G401.6 (cell line): ENCODE results near the gene PRDM16.
"Not testable (repeated sequence)": the region's sequence is repeated elsewhere in the genome, so short reads cannot be mapped to it uniquely, and the experiment has no call there.

Source experiments
- FAIRE-seq: peaks from 2 replicates; lab custom pipeline; 2012; peaks lifted over from hg19 to GRCh38; lab: Jason Lieb, UNC

PRDM16 gene

GRCh38 chr1:3164671-3165070 is 95.7 kb downstream of the PRDM16 start:
- FAIRE-seq = no peak

DNA sequence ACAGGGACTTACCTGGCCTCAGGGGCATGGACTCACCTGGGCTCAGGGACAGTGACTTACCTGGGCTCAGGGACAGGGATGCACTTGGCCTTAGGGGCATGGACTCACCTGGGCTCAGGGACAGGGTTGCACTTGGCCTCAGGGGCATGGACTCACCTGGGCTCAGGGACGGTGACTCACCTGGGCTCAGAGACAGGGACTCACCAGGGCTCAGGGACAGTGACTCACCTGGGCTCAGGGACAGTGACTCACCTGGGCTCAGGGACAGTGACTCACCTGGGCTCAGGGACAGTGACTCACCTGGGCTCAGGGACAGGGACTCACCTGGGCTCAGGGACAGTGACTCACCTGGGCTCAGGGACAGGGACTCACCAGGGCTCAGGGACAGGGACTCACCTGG is 96.2 kb downstream of the PRDM16 start:
- not testable (repeated sequence) for FAIRE-seq

- no peak for FAIRE-seq
Observed at GRCh38 chr1:3166206-3166918, 97.4 kb downstream of the PRDM16 start.

GRCh38 chr1:3167255-3167654 is 98.3 kb downstream of the PRDM16 start:
- FAIRE-seq = no peak

GRCh38 chr1:3168678-3169077 is 99.7 kb downstream of the PRDM16 start:
- FAIRE-seq = no peak

DNA sequence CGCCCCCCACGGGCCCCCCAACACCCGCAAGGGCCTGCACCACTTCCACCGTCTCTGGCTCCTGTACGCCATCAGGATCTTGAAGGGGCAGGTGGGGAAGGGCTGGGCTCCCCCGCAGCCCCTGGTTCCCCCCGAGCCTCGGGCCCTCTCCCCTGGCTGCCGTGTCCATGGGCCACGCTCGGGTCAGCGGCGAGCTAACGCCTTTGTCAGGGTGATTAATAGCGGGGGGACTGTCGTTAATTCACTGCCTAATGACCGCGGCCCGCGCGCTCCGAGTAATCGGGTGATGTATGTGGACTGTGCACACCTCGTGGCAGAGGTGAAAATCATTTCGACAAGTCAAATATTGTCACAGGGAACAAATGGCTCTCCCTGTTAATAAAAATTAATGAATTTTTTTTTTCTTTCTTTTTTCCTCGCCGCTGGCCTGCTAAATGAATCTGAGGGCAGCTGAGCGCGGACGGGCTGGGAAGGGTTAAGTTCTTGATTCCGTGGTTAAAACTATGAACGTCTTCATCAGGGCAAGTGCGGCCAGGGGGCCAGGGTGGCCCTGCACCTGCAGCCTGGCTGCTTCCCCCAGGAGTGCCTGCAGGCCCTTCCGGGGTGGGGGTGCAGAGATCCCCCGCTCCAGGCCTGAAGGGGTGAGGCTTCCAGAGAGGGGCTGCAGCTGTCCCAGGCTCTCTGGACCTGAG is 100.8 kb downstream of the PRDM16 start:
- no peak for FAIRE-seq

DNA sequence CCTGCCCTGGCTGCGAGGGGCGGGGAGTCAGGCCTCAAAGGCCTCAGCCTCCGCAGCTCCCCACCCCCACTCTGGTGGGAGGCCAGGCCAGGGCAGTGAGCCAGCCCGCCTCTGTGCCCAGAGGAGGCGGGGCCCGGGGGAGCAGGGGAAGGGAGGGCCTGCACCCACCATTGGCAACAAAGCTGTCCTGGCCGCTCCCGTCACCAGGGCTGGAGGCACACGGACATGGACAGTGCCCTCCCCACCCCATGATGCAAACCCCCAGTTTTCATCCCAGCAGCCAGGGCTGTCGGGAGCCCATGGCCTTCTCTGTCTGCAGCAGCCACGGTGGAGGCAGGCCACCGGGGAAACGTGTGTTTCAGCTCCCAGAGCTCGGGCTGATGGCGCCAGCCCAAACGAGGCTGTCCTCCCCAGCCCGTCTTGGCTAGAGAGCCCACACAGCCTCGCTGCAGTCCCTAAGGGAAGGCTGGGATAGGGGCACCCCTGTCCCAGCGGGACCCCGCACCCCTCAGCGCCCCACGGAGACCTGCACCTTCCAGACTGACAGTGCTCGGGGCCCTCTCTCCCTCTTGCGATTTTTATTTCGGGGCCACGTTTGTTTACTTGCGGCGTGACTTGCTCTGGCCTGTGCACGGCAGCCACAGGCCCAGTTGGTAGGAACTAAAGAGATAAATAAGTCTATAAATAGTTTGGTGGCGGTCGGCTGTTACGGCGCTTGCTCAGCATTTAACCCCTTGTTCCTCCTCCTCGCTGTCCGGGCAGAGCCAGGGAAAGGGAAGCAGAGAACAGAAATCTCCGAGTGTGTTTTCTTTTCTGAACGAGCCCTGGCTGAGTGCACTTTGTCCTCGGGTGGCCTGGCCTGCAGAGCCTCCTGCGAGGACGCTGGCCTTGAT is 101.8 kb downstream of the PRDM16 start:
- no peak for FAIRE-seq

- FAIRE-seq = no peak
Observed at GRCh38 chr1:3171761-3172160, 102.8 kb downstream of the PRDM16 start.

GRCh38 chr1:3172431-3173380 is 103.7 kb downstream of the PRDM16 start:
- no peak for FAIRE-seq

GRCh38 chr1:3173381-3173980 is 104.5 kb downstream of the PRDM16 start:
- FAIRE-seq = no peak

DNA sequence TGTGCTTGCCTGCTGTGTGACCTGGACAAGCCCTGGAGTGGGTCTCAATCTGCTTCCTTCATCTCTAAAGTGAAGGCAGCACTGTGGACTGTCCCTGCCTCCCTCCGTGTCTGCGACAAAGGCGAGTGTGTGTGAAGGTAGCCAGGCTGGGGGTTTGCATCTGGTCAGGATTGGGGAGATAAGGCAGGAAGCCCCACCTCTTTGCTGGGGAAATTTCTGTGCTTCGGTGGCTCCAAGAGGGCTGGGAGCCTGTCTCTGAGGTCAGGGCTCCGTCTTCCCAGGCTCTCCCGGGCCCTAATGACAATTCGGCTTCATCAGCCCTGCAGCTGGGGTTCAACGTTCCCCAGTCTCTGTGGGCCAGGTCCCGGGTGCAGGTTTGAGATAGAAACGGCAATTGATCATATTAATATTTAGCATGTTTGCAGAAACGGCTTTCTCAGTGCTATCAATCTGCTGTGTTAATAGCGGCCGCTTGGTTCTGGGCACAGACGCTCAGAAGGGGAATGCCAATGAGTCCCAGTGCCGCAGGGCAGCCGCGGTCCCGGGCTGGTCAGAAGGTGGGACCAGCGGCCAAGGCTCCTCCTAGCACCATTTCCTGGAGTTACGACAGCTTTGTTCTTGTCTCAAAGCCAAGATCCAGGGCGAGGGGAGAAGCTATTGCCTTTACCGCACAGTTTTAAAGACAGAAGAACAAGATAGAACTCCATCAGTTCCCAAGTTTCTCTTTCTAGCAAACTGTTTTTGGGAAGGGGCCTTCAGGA is 105.7 kb downstream of the PRDM16 start:
- FAIRE-seq = no peak

DNA sequence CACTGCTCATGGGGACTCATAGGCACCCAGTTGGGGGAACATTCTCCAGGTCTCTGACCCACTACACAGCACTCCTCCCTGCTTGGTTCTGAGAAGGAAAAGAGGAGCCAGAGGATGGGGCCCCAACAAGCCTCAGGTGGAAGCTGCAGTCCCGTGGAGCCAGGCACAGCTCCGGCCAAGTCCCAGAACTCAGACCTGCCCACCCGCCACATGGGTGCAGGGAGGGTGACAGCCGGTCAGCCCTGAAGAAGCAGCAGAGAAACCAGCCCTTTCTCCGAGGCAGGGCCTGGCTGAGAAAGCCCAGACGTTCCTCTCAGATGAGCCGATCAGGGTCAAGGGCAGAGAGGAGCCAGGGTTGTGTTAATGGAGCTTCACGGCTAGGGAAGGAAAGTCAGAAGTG is 106.5 kb downstream of the PRDM16 start:
- no peak for FAIRE-seq

GRCh38 chr1:3176028-3176427 is 107.0 kb downstream of the PRDM16 start:
- no peak for FAIRE-seq

DNA sequence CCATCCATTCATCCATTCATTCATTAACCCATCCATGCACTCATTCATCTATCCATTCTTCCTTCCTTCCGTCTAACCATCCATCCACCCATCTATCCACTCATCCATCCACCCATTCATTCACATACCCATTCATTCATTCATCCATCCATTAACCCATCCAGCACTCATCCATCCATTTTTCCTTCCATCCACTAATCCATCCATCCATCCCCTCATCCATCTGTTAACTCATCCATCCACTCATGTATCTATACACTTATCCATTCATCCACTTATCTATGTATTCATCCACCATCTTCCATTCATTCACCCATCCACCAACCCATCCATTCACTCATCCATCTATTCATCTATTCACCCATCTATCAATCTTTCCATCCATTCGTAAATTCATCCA is 107.8 kb downstream of the PRDM16 start:
- FAIRE-seq = no peak

DNA sequence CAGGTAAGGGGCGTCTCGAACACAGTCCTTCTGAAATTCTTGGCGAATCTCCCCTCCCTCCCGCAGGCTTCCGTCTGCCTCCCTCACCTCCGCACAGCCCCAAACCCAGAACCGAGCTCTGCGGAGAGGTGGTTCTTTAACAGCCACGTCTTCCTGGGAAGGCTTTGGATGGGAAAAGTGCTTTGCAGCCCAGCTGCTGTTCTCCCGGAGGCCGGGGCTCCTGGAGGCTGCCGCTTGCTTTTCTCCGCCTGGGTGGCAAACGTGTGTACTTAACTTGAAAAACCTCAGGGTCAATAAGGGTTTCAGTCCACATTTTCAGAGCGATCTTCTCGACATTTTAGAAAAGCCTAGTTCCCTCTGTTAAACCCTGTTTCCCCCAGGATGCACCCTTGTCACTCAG is 109.3 kb downstream of the PRDM16 start:
- no peak for FAIRE-seq

- no peak for FAIRE-seq
Observed at GRCh38 chr1:3179471-3179870, 110.5 kb downstream of the PRDM16 start.

DNA sequence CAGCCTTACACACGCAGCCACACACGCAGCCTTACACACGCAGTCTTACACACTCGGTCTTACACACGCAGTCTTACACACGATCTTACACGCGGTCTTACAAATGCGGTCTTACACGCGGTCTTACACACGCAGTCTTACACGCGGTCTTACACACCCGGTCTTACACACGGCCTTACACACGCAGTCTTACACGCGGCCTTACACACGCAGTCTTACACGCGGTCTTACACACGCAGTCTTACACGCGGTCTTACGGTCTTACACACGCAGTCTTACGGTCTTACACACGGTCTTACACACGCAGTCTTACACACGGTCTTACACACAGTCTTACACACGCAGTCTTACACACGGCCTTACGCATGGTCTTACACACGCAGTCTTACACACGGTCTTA is 111.9 kb downstream of the PRDM16 start:
- no peak for FAIRE-seq

DNA sequence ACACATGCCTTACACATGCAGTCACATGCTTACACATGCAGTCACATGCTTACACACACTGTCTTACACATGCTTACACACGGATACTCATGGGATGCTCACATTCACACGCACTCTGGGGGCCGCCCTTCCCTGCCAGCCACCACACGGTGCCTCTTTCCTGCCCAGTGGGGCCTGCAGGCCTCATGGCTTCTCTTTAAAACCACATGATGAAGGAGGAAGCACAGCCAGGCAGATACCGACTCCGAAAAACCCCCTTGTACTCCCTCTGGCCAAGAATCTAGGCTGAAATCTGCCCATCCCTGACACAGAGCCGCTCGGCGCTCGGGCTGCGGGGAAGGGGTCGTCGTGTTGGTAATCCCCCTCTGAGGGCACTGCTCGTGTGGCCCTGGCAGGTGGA is 113.0 kb downstream of the PRDM16 start:
- FAIRE-seq = no peak

DNA sequence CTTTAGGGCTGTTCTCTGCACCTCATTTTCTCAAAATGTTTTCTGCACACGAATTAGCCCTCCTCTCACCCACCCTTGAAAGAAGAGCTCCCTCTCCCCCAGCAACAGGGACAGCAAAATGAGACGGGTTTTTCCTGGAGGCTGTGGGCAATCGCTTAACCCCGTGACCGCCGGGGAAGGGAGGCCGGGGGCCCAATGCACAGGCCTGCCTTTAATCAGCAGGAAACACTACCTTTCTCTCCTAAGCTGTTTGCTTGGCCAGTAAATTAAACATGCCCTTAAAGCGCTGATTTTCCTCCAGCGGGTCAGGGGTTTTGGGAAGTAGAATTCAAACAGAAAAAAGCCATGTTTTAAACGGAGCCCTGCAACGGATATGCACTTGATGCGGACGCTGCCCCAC is 114.4 kb downstream of the PRDM16 start:
- no peak for FAIRE-seq

- no peak for FAIRE-seq
Observed at GRCh38 chr1:3183813-3184212, 114.8 kb downstream of the PRDM16 start.

DNA sequence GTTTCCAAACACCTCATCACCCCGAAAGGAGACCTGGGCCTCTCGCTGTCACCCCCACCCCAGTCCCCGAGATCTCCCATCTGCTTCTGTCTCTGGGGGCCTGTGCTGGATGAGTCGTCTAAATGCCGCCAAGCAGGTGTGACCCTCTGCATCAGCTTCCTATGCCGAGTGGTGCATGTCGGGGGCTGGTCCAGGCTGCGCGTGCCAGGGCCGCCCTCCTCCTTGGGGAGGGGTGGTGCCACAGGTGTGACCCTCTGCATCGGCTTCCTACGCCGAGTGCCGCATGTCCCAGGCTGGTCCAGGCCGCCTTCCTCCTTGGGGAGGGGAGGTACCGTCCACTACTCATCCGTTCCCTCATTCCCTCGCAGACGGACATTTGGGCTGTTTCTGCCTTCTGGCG is 115.7 kb downstream of the PRDM16 start:
- FAIRE-seq = no peak
